HCT116 (cell line): ENCODE data around the gene TIMP1. TPM values are rescaled to one million over a fixed set of nuclear protein-coding genes. Genes with fewer than 3 reads are reported as not detected.

Source experiments
- ATAC-seq: fragments of 200-7000 bp; cut with Tn5 transposase; 2 replicates; pipeline ENCODE4 v1.9.1; 2020; ENCODE audit warnings: mild to moderate bottlenecking, moderate library complexity
- BruUV-seq: library from RNA; stranded (reverse); fragments of 400-500 nt; replicated peaks from 2 replicates; lab custom pipeline; 2021; lab: Mats Ljungman, UMichigan
- CTCF ChIA-PET: fragments of 300-600 bp; sonication (Branson Sonifier 250); formaldehyde crosslinking; loops from one replicate; lab custom pipeline; 2021; ENCODE audit warnings: antibody characterized with exemption; lab: Charles Lee
- POLR2A ChIA-PET: fragments of 300-600, 350-600 bp; sonication (Branson Sonifier 250); formaldehyde crosslinking; loops from one replicate; lab custom pipeline; 2021; ENCODE audit warnings: antibody characterized with exemption; lab: Charles Lee
- RAD21 ChIA-PET, 2 experiments: fragments of 300-600 bp; sonication (Branson Sonifier 250); formaldehyde crosslinking; loops; one replicate each; lab custom pipeline; 2023; ENCODE audit warnings: low total read pairs in 2 of 2; ENCODE audit not compliant: uncharacterized antibody in 2 of 2, unreplicated experiment in 2 of 2, low non-redundant PET in 1 of 2; lab: Charles Lee
- DNase-seq: peaks from one replicate; pipeline ENCODE4 v3.0.0-alpha.2; 2010; ENCODE audit warnings: low read depth, low spot score
- H2AFZ ChIP-seq: fragments of 200-600 bp; shearing (Covaris generic), sonication (generic); 2 replicates; pipeline ENCODE4 v1.6.1; 2017; ENCODE audit warnings: low read depth, mixed run types, mixed read lengths, antibody characterized with exemption, low read length; ENCODE audit not compliant: poor library complexity, severe bottlenecking
- H3K27ac ChIP-seq: 2 replicates; pipeline ENCODE4 v1.5.1; 2012; ENCODE audit warnings: low read depth, low read length
- H3K27me3 ChIP-seq: fragments of 200-600 bp; sonication (generic); 2 replicates; pipeline ENCODE4 v1.6.1; 2016; ENCODE audit warnings: mixed run types, low read length, mixed read lengths; ENCODE audit not compliant: insufficient read depth
- H3K36me3 ChIP-seq, 2 experiments: fragments of 200-500 bp in 1 of 2; fragments of 200-600 bp in 1 of 2; sonication (Bioruptor generic) in 1 of 2; sonication (generic) in 1 of 2; 2 replicates each; pipeline versions ENCODE4 v1.5.1 to v1.6.1; 2014 to 2016; ENCODE audit warnings: low read length in 2 of 2, inconsistent platforms in 1 of 2, mixed read lengths in 1 of 2, mixed run types in 1 of 2; ENCODE audit not compliant: insufficient read depth in 2 of 2, control insufficient read depth in 1 of 2
- H3K4me1 ChIP-seq, 2 experiments: fragments of 200-600 bp in 1 of 2; sonication (generic) in 1 of 2; 2 replicates each; pipeline versions ENCODE4 v1.5.1 to v1.6.1; 2012 to 2017; ENCODE audit warnings: low read length in 2 of 2, inconsistent platforms in 1 of 2, mild to moderate bottlenecking in 1 of 2, mixed read lengths in 1 of 2, mixed run types in 1 of 2, moderate library complexity in 1 of 2; ENCODE audit not compliant: insufficient read depth in 2 of 2, control insufficient read depth in 1 of 2
- H3K4me2 ChIP-seq: fragments of 200-600 bp; sonication (generic); 2 replicates; pipeline ENCODE4 v1.6.1; 2017; ENCODE audit warnings: mixed run types, low read length, mixed read lengths
- H3K4me3 ChIP-seq, 2 experiments: fragments of 200-600 bp in 1 of 2; sonication (generic) in 1 of 2; replicated peaks in 1 of 2; 2 replicates each; pipeline ENCODE4 v1.5.1; 2011 to 2016; ENCODE audit warnings: low read length in 2 of 2, control low read depth in 1 of 2, low read depth in 1 of 2, mild to moderate bottlenecking in 1 of 2, mixed read lengths in 1 of 2, mixed run types in 1 of 2
- H3K79me2 ChIP-seq: fragments of 200-600 bp; sonication (generic); 2 replicates; pipeline ENCODE4 v1.6.1; 2017; ENCODE audit warnings: mild to moderate bottlenecking, mixed run types, low read length, moderate library complexity, mixed read lengths; ENCODE audit not compliant: insufficient read depth
- H3K9ac ChIP-seq: fragments of 200-600 bp; sonication (generic); 2 replicates; pipeline ENCODE4 v1.6.1; 2016; ENCODE audit warnings: low read length, mixed read lengths
- H3K9me2 ChIP-seq: fragments of 200-600 bp; sonication (generic), shearing (Covaris generic); 2 replicates; pipeline ENCODE4 v1.6.1; 2017; ENCODE audit warnings: mixed run types, mild to moderate bottlenecking, moderate library complexity; ENCODE audit not compliant: insufficient read depth
- H3K9me3 ChIP-seq, 2 experiments: fragments of 200-500 bp in 1 of 2; fragments of 200-600 bp in 1 of 2; sonication (Bioruptor generic) in 1 of 2; sonication (generic) in 1 of 2; 2 replicates each; pipeline ENCODE4 v1.6.1; 2014 to 2017; ENCODE audit warnings: low read length in 2 of 2, mixed read lengths in 2 of 2, inconsistent platforms in 1 of 2, low read depth in 1 of 2, mild to moderate bottlenecking in 1 of 2, mixed run types in 1 of 2, moderate library complexity in 1 of 2; ENCODE audit not compliant: control insufficient read depth in 1 of 2, insufficient read depth in 1 of 2
- H4K20me1 ChIP-seq: fragments of 200-600 bp; sonication (generic), shearing (Covaris generic); 2 replicates; pipeline ENCODE4 v1.6.1; 2017; ENCODE audit warnings: mixed run types, mild to moderate bottlenecking, moderate library complexity; ENCODE audit not compliant: insufficient read depth
- CEBPB ChIP-seq: IDR thresholded peaks from 2 replicates; pipeline ENCODE4 v1.6.1; 2012; ENCODE audit warnings: low read depth
- EZH2 ChIP-seq: fragments of 200-600 bp; sonication (generic); IDR thresholded peaks from 2 replicates; pipeline ENCODE4 v1.6.1; 2017; ENCODE audit warnings: antibody characterized with exemption, mixed run types
- JUND ChIP-seq: IDR thresholded peaks from 2 replicates; pipeline ENCODE4 v1.6.1; 2012
- POLR2AphosphoS5 ChIP-seq: IDR thresholded peaks from 2 replicates; pipeline ENCODE4 v1.6.1; 2011; ENCODE audit warnings: mild to moderate bottlenecking, low read depth, low read length, moderate library complexity
- RAD21 ChIP-seq: IDR thresholded peaks from 2 replicates; pipeline ENCODE4 v1.6.1; 2012; ENCODE audit warnings: low read depth, mild to moderate bottlenecking
- SIN3A ChIP-seq: IDR thresholded peaks from 2 replicates; pipeline ENCODE4 v1.6.1; 2012; ENCODE audit warnings: low read depth
- SP1 ChIP-seq: IDR thresholded peaks from 2 replicates; pipeline ENCODE4 v1.6.1; 2012; ENCODE audit warnings: low read depth
- SRF ChIP-seq: IDR thresholded peaks from 2 replicates; pipeline ENCODE4 v1.6.1; 2012; ENCODE audit warnings: low read depth
- YY1 ChIP-seq: IDR thresholded peaks from 2 replicates; pipeline ENCODE4 v1.6.1; 2011; ENCODE audit warnings: low read length, low read depth, moderate library complexity, mild to moderate bottlenecking; ENCODE audit not compliant: insufficient replicate concordance; ENCODE audit errors: extremely low read depth
- ZFX ChIP-seq: fragments of 450-650 bp; IDR thresholded peaks from 2 replicates; pipeline ENCODE4 v1.6.1; 2017
- ZNF274 ChIP-seq: fragments of 200-500 bp; sonication (Bioruptor generic); IDR thresholded peaks from 2 replicates; pipeline ENCODE4 v1.6.1; 2014; ENCODE audit warnings: mild to moderate bottlenecking, low read depth, low read length, inconsistent platforms
- intact Hi-C: fragments of 100-400 bp; cut with micrococcal nuclease; formaldehyde crosslinking; loops from 2 replicates; pipeline ENCODE4 v1.10.0; 2022
- total RNA-seq: library from RNA; stranded (reverse); gene quantifications from one replicate; pipeline ENCODE4 v1.2.1, GENCODE V29; 2021; ENCODE audit not compliant: unreplicated experiment
- TF ChIP-seq, protein P1 (sequence below): IDR thresholded peaks from 2 replicates; pipeline ENCODE4 v1.6.1; 2011; ENCODE audit warnings: mild to moderate bottlenecking, low read length, moderate library complexity; ENCODE audit not compliant: insufficient replicate concordance; ENCODE audit errors: extremely low read depth
- TF ChIP-seq, protein P2 (sequence below): IDR thresholded peaks from 2 replicates; pipeline ENCODE4 v1.6.1; 2012
- TF ChIP-seq, protein P3 (sequence below), 3 experiments: fragments of 200-600 bp in 1 of 3; sonication (generic) in 1 of 3; IDR thresholded peaks in 2 of 3; conservative IDR thresholded peaks in 1 of 3; 2 replicates each; pipeline ENCODE4 v1.5.1; 2012 to 2017; ENCODE audit warnings: low read depth in 2 of 3, low read length in 2 of 3, antibody characterized with exemption in 1 of 3, borderline replicate concordance in 1 of 3, control low read depth in 1 of 3, mild to moderate bottlenecking in 1 of 3, mixed read lengths in 1 of 3, mixed run types in 1 of 3, moderate library complexity in 1 of 3; ENCODE audit not compliant: insufficient read depth in 1 of 3

TIMP1 gene
- total RNA-seq, 1 experiment from 2014 or later: 225 TPM

DNA sequence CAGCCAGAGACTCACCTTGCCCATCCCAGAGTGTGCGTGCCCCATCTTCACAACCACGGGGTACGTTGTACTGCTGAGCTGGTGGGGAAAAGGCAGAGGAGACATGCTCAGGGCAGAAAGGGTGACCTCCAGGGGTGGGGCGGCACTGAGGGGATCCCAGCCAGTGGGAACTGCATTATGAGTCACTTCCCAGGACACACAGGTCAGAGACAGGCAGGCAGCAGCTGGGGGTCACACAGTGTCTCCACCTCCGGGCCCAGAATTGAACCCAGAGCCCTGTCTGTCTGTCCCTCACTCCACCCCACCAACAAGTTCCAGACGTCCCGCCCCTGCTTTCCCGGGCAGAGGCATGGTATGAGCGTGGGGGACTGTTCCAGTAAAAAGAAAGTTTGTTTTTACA lies 4.8 kb upstream of the TIMP1 start:
- Histone ChIP-seq H3K79me2 (peaks cover under 1% of the 10 kb centered on the region), H3K27me3 (no peaks in the 10 kb centered on the region), H2AFZ (no peak overlapping the region), H3K27ac (no peak overlapping the region), H3K9me2 (no peaks in the 10 kb centered on the region), H3K4me1 (peaks cover 12 to 50% of the 10 kb centered on the region in 2 experiments), H3K9me3 (no peaks in the 10 kb centered on the region), H3K4me3 (no peak overlapping the region), H3K36me3 (no peaks in the 10 kb centered on the region), H4K20me1 (no peaks in the 10 kb centered on the region), H3K4me2 (no peak overlapping the region), H3K9ac (no peak overlapping the region)
- DNase-seq: no peak
- no TSS peak for BruUV-seq
- TF ChIP-seq, protein P1, sequence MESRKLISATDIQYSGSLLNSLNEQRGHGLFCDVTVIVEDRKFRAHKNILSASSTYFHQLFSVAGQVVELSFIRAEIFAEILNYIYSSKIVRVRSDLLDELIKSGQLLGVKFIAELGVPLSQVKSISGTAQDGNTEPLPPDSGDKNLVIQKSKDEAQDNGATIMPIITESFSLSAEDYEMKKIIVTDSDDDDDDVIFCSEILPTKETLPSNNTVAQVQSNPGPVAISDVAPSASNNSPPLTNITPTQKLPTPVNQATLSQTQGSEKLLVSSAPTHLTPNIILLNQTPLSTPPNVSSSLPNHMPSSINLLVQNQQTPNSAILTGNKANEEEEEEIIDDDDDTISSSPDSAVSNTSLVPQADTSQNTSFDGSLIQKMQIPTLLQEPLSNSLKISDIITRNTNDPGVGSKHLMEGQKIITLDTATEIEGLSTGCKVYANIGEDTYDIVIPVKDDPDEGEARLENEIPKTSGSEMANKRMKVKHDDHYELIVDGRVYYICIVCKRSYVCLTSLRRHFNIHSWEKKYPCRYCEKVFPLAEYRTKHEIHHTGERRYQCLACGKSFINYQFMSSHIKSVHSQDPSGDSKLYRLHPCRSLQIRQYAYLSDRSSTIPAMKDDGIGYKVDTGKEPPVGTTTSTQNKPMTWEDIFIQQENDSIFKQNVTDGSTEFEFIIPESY: no peak
- TF ChIP-seq, protein P2, sequence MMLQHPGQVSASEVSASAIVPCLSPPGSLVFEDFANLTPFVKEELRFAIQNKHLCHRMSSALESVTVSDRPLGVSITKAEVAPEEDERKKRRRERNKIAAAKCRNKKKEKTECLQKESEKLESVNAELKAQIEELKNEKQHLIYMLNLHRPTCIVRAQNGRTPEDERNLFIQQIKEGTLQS: no peak
- TF ChIP-seq POLR2AphosphoS5 (no peak), RAD21 (no peak), JUND (no peak), YY1 (no peak), ZFX (no peak), EZH2 (no peak), ZNF274 (no peak), SIN3A (no peak), SRF (no peak), CEBPB (no peak), SP1 (no peak)
- TF ChIP-seq, protein P3, sequence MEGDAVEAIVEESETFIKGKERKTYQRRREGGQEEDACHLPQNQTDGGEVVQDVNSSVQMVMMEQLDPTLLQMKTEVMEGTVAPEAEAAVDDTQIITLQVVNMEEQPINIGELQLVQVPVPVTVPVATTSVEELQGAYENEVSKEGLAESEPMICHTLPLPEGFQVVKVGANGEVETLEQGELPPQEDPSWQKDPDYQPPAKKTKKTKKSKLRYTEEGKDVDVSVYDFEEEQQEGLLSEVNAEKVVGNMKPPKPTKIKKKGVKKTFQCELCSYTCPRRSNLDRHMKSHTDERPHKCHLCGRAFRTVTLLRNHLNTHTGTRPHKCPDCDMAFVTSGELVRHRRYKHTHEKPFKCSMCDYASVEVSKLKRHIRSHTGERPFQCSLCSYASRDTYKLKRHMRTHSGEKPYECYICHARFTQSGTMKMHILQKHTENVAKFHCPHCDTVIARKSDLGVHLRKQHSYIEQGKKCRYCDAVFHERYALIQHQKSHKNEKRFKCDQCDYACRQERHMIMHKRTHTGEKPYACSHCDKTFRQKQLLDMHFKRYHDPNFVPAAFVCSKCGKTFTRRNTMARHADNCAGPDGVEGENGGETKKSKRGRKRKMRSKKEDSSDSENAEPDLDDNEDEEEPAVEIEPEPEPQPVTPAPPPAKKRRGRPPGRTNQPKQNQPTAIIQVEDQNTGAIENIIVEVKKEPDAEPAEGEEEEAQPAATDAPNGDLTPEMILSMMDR (IDR thresholded peaks at IDR 0.05 in 2 of 3, conservative IDR thresholded peaks at IDR 0.05 in 1 of 3; ENCODE audit: borderline replicate concordance in 1 of 3, insufficient read depth in 1 of 3, low read depth in 2 of 3, low read length in 2 of 3): no peak
- ATAC-seq: no peak
- CTCF ChIA-PET: no interaction called here
- POLR2A ChIA-PET: no interaction called here
- intact Hi-C loops: no loop called here
- RAD21 ChIA-PET: no interaction called here
